GM18517 (cell line): ENCODE measurements around the gene SLC37A1.

Experiments used
- ATAC-seq: cut with Tn5 transposase; IDR thresholded peaks from one replicate; pipeline ENCODE4 v1.9.1; 2021; ENCODE audit warnings: mild to moderate bottlenecking, moderate library complexity; ENCODE audit not compliant: unreplicated experiment

The SLC37A1 gene

DNA sequence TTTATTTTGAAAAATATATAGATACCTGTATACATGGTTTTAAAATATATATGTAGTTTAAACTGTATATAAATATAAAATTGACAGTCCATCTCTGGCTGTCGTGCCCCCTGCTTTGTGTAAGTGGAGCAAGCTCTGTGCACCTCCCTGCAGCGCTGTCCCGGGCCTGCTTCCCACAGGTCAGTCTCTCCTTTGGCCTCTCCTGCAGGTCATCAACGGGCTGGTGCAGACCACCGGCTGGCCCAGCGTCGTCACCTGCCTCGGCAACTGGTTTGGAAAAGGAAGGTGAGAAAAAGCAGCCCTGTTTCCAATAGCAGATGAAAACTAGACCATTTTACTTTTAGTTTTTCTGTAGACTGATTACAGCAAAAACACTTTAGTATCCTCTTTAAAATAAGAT lies 28.5 kb downstream of the SLC37A1 start:
- no peak for ATAC-seq

- no peak for ATAC-seq
Observed at GRCh38 chr21:42542596-42542995, 28.9 kb downstream of the SLC37A1 start.

- no peak for ATAC-seq
Observed at GRCh38 chr21:42543106-42543847, 29.6 kb downstream of the SLC37A1 start.

GRCh38 chr21:42544544-42544943 lies 30.9 kb downstream of the SLC37A1 start:
- no peak for ATAC-seq

DNA sequence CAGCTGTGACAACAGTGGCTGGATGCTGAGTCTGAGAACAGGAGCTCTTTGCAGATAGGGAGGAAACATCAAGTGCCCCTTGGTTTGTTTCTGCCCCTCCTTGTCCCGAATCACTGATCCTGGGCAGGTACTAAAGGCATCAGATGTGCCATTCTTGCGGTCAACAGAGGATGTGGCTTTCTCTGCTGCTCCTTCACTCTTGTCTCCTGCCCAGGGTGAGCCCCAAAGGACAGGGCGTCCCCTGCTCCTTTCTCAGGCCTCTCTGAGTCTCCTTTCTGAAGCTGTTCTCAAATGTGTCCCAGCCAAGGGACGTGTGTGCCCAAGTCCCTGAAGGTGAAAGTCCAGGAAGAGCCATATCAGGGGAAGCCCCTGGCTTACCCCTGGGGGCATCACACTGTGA lies 31.7 kb downstream of the SLC37A1 start:
- no peak for ATAC-seq

DNA sequence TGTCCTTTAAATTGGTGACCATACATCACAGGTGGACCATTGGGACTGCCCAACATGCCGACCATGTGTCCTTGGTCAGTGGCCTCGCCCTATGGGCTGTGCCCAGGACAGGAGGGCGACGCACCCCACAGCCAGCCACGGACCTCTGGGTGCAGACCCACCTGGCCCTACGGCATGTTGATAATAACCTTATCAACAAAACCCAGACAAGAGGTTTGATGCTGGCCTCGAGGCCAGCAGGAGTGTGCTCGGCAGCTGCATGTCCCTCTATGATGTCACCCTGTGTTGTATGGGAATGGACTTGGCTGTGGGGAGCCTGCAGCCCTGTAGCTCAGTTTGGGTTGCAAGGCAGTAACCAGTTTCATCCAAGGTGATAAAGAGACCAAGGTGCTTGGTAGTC lies 32.1 kb downstream of the SLC37A1 start:
- no peak for ATAC-seq

DNA sequence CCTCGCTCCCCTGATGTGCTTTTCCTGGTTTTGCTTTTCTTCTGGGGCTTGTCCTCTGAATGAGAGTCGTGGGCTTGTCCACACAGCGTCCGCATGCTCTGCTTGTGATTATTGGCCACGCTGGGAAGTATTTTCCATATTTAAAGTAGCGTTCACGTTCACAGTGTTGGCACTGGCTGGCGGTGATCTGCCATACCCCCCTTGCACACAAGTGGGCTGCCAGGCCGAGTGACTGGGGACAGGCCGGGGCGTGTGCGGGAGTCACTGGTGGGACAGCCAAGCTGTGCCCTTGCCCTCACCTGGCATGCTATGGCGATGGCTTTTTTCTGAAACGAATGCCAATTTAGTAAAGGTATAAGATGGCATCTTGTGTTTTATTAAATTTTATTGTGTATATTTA lies 32.8 kb downstream of the SLC37A1 start:
- ATAC-seq, result no peak

DNA sequence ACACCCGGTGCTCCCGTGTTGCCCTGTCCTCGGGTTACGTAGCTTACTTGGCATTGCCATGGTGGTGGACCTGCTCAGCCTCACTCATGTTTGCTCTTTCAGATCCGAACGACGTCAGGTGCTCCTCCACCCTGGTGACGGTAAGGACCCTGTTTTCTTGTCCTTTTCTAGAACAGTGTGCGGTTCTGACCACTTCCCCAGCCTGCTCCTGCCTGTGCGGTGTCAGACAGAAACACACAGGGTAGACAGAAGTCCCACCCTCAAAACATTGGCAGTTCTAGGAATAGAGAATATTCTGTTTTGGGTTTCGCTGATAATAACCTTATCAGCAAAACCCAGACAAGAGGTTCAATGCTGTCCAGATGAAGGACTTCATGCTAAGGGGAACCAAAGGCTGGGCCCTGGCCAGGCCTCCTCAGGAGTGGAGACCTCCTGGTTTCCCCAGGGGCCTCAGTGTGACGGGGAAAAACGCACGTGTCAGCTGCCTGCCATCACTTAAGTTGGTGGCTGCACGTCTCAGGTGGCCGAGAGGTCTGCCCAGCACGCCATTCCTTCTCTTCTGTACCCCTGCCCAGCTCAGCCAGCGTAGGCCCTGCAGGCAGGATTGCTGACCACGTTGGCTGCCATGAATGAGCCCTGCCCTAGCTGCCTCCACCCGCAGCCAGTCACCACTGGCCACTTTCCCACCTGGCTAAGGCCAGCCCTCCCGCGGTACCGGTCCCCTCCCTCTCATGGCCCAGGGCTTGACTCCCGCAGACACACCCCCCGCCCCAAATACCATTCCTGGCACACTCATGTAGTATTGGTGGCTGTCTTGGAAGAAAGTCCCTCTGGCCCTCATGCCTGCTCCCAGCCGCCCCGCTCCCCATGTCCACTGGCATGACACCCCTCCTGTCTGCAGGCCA lies 33.6 kb downstream of the SLC37A1 start:
- ATAC-seq, result no peak

DNA sequence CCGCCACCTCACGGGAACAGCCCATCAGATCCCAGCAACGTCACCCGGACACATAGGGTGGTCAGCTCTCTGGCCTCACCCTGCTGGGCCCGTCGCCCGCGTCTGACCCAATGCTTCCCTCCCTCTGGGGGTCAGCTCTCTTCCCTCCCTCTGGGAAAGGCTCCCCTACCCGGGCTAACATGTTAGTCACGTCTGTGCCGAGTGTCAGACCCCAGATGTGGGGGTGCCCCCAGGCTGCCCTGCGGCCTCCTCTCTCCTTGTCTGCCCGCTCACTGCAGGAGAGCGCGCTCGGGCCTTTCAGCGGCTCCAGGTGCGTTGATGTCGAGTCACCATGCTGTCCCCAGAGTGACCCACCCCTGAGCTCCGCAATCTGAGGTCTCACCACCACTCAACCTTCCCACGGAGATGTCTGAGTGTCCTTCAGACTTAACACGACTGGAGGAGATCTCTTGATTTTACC lies 34.3 kb downstream of the SLC37A1 start:
- ATAC-seq, result no peak

DNA sequence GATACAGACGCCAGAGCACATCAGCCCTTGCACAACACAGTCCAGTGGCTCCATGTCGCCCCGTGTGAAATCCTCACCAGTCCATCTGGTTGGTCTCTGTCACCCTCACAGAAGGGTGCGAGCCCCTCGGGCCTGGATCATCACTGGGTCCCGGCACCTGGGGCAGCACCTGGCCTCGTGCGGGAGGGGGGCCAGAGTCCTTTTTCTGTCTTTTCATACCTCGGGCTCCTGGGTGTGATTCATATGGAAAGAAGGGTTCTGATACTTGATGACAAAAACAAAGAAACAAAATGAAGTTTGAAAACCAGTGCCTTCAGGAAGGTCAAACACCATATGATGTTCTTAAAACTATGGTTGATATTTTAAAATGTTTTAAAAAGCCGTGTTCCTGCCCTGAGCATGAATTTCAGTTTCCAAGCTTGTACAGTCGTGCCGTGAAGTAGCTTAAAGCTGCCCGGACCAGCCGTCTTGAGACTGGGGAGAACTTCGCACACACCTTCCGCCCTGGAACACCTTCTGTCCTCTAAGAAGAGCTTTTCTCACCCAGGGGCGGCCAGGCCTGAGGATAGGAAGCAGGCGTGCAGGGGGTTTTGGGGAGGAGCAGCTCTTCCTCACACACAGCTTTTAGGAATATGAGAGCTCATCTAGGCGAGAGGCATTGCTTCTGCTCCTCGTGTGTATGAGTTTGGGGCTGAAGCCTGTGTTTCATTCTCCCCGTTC lies 35.2 kb downstream of the SLC37A1 start:
- ATAC-seq, result no peak

GRCh38 chr21:42550817-42551216 lies 37.2 kb downstream of the SLC37A1 start:
- no peak for ATAC-seq

DNA sequence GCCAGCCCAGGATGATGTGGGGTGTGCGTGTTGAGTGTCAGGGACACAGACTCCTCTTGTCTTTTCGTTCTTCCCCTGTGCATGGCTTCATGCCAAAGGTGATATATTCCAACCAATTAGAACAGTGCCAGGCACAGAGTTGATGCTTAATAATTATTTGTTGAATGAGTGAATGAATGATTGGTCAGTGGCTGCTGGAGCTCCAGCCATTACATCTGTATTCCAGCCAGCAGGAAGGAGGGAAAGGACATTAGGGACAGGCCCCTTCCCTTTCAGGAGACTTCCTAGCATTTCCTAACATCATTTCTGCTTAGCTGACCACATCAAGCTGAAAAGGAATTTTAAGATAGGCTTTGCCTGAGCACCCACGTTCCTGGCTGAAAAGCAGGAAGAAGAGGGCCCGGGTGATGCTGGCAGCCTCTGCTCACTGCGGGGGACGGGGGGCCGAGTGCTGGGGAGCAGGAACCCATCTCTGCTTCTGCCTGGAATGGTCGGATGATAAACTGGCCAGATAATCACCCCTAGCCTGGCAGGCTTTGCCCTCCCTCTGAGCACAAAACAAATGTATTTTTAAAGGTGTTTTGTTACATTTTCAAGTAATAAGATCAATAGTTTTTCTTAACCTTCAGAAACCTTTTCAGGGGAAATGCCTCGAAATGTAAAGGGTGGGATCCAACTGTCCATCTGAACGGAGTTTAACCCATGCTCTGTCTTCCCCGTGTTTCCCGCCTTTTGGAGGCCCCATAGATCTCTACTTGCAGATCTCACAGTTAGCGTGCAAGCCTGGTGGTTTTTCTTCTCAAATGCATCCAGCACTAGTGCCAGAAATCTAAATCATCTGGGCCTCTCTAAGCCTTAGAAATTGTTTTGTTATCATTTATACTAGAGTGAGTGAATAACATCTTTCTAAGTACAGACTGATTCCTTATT lies 39.0 kb downstream of the SLC37A1 start:
- ATAC-seq, result no peak

DNA sequence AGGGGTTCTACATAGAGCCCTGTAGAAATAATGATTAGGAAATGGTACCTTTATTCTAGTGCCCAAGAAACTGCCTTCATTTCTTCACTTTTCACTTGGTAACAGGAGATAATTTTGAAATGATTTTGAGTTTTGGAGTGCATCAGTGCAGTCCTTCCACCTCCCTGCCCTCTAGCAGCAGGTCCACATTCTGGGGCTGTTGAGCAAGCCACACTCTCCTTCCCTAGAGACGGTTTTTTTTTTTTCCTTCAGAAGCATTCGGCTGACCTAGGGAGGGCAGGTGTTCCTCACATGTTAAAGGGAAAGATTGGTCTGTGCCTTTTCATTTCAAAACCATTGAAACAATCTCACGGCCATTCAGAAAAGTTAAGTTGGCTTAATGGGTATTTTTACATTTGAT lies 39.8 kb downstream of the SLC37A1 start:
- no peak for ATAC-seq

DNA sequence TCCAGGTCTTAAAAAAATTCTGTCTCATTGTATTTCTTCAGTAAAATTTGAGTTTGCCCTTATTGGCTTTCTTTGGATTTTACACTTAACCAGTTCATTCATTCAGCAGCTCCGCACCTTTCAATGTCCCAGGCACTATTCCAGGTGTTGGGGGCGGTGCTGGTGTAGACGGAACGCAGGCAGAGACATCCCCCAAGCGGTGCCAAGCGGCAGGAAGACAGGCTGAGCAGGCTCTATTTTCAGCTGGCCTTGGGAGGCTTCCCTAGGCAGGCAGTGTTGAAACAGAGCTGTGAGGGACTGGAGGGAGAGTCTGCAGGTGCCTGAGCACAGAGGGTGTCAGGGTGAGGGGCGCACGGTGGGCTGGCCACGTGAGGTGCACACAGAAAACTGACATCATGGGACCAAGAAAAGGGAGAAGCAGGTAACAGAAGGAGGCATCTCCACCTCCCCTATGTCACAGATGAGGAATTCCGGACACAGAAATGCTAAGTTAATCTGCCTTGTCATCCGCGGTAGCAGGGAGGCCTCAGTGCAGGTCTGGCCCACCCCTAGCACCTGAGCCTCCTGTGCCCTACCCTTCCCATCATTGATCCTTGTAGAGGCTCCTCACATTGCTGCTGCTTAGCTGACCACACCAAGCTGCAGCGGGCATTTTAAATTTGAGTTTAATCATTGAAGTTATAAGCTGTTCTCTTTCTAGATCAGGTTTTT lies 40.8 kb downstream of the SLC37A1 start:
- ATAC-seq, result no peak

GRCh38 chr21:42555756-42556438 lies 42.2 kb downstream of the SLC37A1 start:
- no peak for ATAC-seq

GRCh38 chr21:42556476-42556875 lies 42.8 kb downstream of the SLC37A1 start:
- no peak for ATAC-seq

DNA sequence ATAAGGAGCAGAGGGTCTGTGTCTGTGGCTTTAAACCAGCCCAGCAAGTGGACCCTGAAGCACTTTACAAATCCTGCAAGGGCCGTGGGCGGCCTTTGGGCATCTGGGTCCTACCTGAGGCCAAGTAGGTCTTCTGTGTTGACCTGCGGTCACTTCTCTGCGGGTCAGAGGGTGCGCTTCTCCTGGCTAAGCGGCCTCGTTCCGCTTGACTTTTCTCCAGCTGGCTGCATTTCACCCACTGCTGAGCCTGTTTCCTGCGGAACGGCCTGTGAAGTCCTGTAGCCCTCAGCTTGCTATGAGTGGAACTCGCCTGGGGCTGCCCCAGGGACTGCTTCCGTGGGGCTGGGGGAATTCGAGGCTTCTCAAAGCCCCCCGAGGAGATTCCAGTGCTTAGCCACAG lies 43.3 kb downstream of the SLC37A1 start:
- ATAC-seq, result no peak

GRCh38 chr21:42557420-42557819 lies 43.8 kb downstream of the SLC37A1 start:
- ATAC-seq, result no peak

DNA sequence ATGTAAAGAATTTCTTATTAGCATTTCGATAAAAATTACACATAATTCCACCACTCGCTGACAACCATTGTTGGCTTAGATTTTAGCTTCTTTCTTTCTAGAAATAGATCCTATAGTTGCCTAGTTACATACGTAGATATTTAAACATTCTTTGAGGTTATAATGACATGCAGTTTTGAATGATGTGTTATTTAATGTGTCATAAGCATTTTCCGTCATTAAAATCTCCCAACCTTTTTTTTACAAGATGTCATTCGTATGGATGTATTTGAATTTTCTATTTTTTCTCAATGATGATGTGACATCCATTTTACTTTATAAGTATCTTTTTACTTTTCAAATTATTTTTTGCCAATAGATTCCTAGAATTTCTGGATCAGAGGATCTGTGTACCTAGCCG lies 44.7 kb downstream of the SLC37A1 start:
- ATAC-seq, result no peak
